Mesendoderm (in vitro differentiated cells): ENCODE data around the gene ZNF573.
"Not testable (repeated sequence)": the region's sequence is repeated elsewhere in the genome, so short reads cannot be mapped to it uniquely, and the experiment has no call there.

Experiments
- DNase-seq: peaks from one replicate; pipeline ENCODE4 v3.0.0; 2013
- H2AK5ac ChIP-seq: 2 replicates; pipeline ENCODE4 v1.6.1; 2013; ENCODE audit warnings: low read length, inconsistent platforms
- H2BK120ac ChIP-seq: 2 replicates; pipeline ENCODE4 v1.6.1; 2013; ENCODE audit warnings: low read depth, mild to moderate bottlenecking, low read length, moderate library complexity, mixed read lengths
- H2BK15ac ChIP-seq: replicated peaks from 2 replicates; pipeline ENCODE4 v1.6.1; 2013; ENCODE audit warnings: low read depth, mild to moderate bottlenecking, moderate library complexity
- H2BK5ac ChIP-seq: 2 replicates; pipeline ENCODE4 v1.6.1; 2013; ENCODE audit warnings: low read length, inconsistent platforms
- H3K18ac ChIP-seq: 2 replicates; pipeline ENCODE4 v1.6.1; 2013; ENCODE audit warnings: mild to moderate bottlenecking, low read length, mixed read lengths
- H3K23ac ChIP-seq: one replicate; pipeline ENCODE4 v1.6.1; 2013; ENCODE audit warnings: low read length
- H3K27ac ChIP-seq: 2 replicates; pipeline ENCODE4 v1.5.1; 2013; ENCODE audit warnings: low read depth, mild to moderate bottlenecking, inconsistent platforms, low read length, moderate library complexity
- H3K27me3 ChIP-seq: 2 replicates; pipeline ENCODE4 v1.6.1; 2013; ENCODE audit warnings: low read length, control low read depth, mild to moderate bottlenecking, inconsistent platforms; ENCODE audit not compliant: insufficient read depth, poor library complexity
- H3K36me3 ChIP-seq: 2 replicates; pipeline ENCODE4 v1.6.1; 2013; ENCODE audit warnings: low read length, inconsistent platforms; ENCODE audit not compliant: control insufficient read depth, insufficient read depth
- H3K4ac ChIP-seq: one replicate; pipeline ENCODE4 v1.6.1; 2013; ENCODE audit warnings: low read depth, mild to moderate bottlenecking, low read length, moderate library complexity
- H3K4me1 ChIP-seq: 2 replicates; pipeline ENCODE4 v1.6.1; 2013; ENCODE audit warnings: low read depth, low read length, inconsistent platforms; ENCODE audit not compliant: control insufficient read depth
- H3K4me2 ChIP-seq: 2 replicates; pipeline ENCODE4 v1.6.1; 2013; ENCODE audit warnings: low read length
- H3K4me3 ChIP-seq: 2 replicates; pipeline ENCODE4 v1.5.1; 2013; ENCODE audit warnings: mild to moderate bottlenecking, low read length
- H3K56ac ChIP-seq: one replicate; pipeline ENCODE4 v1.6.1; 2013; ENCODE audit warnings: low read length
- H3K79me1 ChIP-seq: 2 replicates; pipeline ENCODE4 v1.6.1; 2013; ENCODE audit warnings: low read length, inconsistent platforms
- H3K79me2 ChIP-seq: 2 replicates; pipeline ENCODE4 v1.6.1; 2013; ENCODE audit warnings: mild to moderate bottlenecking, low read length; ENCODE audit not compliant: control insufficient read depth, insufficient read depth
- H3K9ac ChIP-seq: 2 replicates; pipeline ENCODE4 v1.6.1; 2013; ENCODE audit warnings: low read length, inconsistent platforms
- H4K5ac ChIP-seq: one replicate; pipeline ENCODE4 v1.6.1; 2013; ENCODE audit warnings: low read length
- H4K8ac ChIP-seq: one replicate; pipeline ENCODE4 v1.6.1; 2013; ENCODE audit warnings: low read depth, mild to moderate bottlenecking, control low read depth, low read length, moderate library complexity
- WGBS: extraction: QIAGEN DNeasy Blood & Tissue Kit; methylation state at CpG from one replicate; pipeline ENCODE4 v1.1.7; 2013; ENCODE audit warnings: low lambda C conversion rate, missing lambda C conversion rate; ENCODE audit not compliant: insufficient coverage; ENCODE audit errors: extremely low coverage; 5-methylcytosine and 5-hydroxymethylcytosine counted together

Gene ZNF573

GRCh38 chr19:37757683-37758082 lies 21.7 kb downstream of the ZNF573 start:
- not testable (repeated sequence) for H3K79me1 ChIP-seq, H2BK5ac ChIP-seq, H3K56ac ChIP-seq, H3K27me3 ChIP-seq, H3K9ac ChIP-seq, H2AK5ac ChIP-seq, H3K4me3 ChIP-seq, H3K23ac ChIP-seq, H3K4ac ChIP-seq, H3K79me2 ChIP-seq, H4K8ac ChIP-seq, H2BK120ac ChIP-seq, H3K36me3 ChIP-seq, DNase-seq, H3K27ac ChIP-seq, H3K18ac ChIP-seq, H2BK15ac ChIP-seq, H3K4me2 ChIP-seq, H4K5ac ChIP-seq, H3K4me1 ChIP-seq
- no CpG with 5 or more reads among the region's 4 CpGs for WGBS

GRCh38 chr19:37738371-37738770 lies 41.0 kb downstream of the ZNF573 start:
- Histone ChIP-seq H2AK5ac (no peak overlapping the region), H3K4me3 (no peak overlapping the region), H3K4me1 (no peaks in the 10 kb centered on the region), H2BK120ac (no peak overlapping the region), H3K27me3 (no peaks in the 10 kb centered on the region), H3K4me2 (no peak overlapping the region), H3K56ac (no peak overlapping the region), H3K27ac (no peak overlapping the region), H3K4ac (no peak overlapping the region), H2BK15ac (no peak overlapping the region), H3K9ac (no peak overlapping the region), H3K79me2 (no peaks in the 10 kb centered on the region), H3K36me3 (peaks cover 4% of the 10 kb centered on the region), H3K79me1 (no peaks in the 10 kb centered on the region), H4K5ac (no peak overlapping the region), H4K8ac (no peak overlapping the region), H2BK5ac (no peak overlapping the region), H3K18ac (no peak overlapping the region), H3K23ac (no peak overlapping the region)
- peak; percentile 22 for DNase-seq
- no CpG with 5 or more reads among the region's 5 CpGs for WGBS

- no peaks in the 10 kb centered on the region for H3K79me2 ChIP-seq
- H3K79me1 ChIP-seq: no peaks in the 10 kb centered on the region
- H3K23ac ChIP-seq: no peak overlapping the region
- H3K4me2 ChIP-seq: no peak overlapping the region
- H3K56ac ChIP-seq: no peak overlapping the region
- H3K4ac ChIP-seq: no peak overlapping the region
- no peaks in the 10 kb centered on the region for H3K4me1 ChIP-seq
- H3K18ac ChIP-seq: no peak overlapping the region
- no peak overlapping the region for H3K4me3 ChIP-seq
- no peak overlapping the region for H2BK120ac ChIP-seq
- H3K27ac ChIP-seq: no peak overlapping the region
- no CpG with 5 or more reads among the region's 2 CpGs for WGBS
- no peak overlapping the region for H2BK5ac ChIP-seq
- no peak overlapping the region for H4K5ac ChIP-seq
- H3K9ac ChIP-seq: no peak overlapping the region
- no peak overlapping the region for H2BK15ac ChIP-seq
- no peak overlapping the region for H2AK5ac ChIP-seq
- no peak for DNase-seq
- no peaks in the 10 kb centered on the region for H3K27me3 ChIP-seq
- H4K8ac ChIP-seq: no peak overlapping the region
- no peaks in the 10 kb centered on the region for H3K36me3 ChIP-seq
Observed at GRCh38 chr19:37725181-37725580, 54.2 kb downstream of the ZNF573 start.

GRCh38 chr19:37719927-37720265 lies 59.5 kb downstream of the ZNF573 start:
- H2AK5ac ChIP-seq: no peak overlapping the region
- H2BK15ac ChIP-seq: no peak overlapping the region
- H3K23ac ChIP-seq: no peak overlapping the region
- H3K4me2 ChIP-seq: no peak overlapping the region
- no peak overlapping the region for H3K9ac ChIP-seq
- peaks cover 9% of the 10 kb centered on the region for H3K79me2 ChIP-seq
- peaks cover 7% of the 10 kb centered on the region for H3K79me1 ChIP-seq
- no peak overlapping the region for H3K4ac ChIP-seq
- H3K18ac ChIP-seq: no peak overlapping the region
- no peak overlapping the region for H4K8ac ChIP-seq
- DNase-seq: no peak
- no peak overlapping the region for H2BK120ac ChIP-seq
- H2BK5ac ChIP-seq: no peak overlapping the region
- no peak overlapping the region for H3K27ac ChIP-seq
- H3K36me3 ChIP-seq: no peaks in the 10 kb centered on the region
- H3K27me3 ChIP-seq: no peaks in the 10 kb centered on the region
- peaks cover 6% of the 10 kb centered on the region for H3K4me1 ChIP-seq
- H3K56ac ChIP-seq: no peak overlapping the region
- no peak overlapping the region for H3K4me3 ChIP-seq
- no CpG with 5 or more reads among the region's 8 CpGs for WGBS
- H4K5ac ChIP-seq: no peak overlapping the region

- peak; percentile 97 for DNase-seq
- peak within 1 kb of the TSS; percentile 87 for H3K56ac ChIP-seq
- no peak within 1 kb of the TSS for H3K27ac ChIP-seq
- no peak within 1 kb of the TSS for H2AK5ac ChIP-seq
- no peak within 1 kb of the TSS for H3K23ac ChIP-seq
- no CpG with 5 or more reads among the region's 54 CpGs for WGBS
- no peaks in the 10 kb centered on the region for H3K27me3 ChIP-seq
- H3K4ac ChIP-seq: peak within 1 kb of the TSS; percentile 40
- peaks cover 6% of the 10 kb centered on the region for H3K4me1 ChIP-seq
- H3K4me2 ChIP-seq: peak within 1 kb of the TSS; percentile 60
- H4K8ac ChIP-seq: no peak within 1 kb of the TSS
- H4K5ac ChIP-seq: no peak within 1 kb of the TSS
- no peak within 1 kb of the TSS for H3K18ac ChIP-seq
- peak within 1 kb of the TSS; percentile 77 for H3K4me3 ChIP-seq
- no peak within 1 kb of the TSS for H2BK15ac ChIP-seq
- peaks cover 7% of the 10 kb centered on the region for H3K79me1 ChIP-seq
- H2BK120ac ChIP-seq: no peak within 1 kb of the TSS
- H3K9ac ChIP-seq: peak within 1 kb of the TSS; percentile 79
- H3K79me2 ChIP-seq: peaks cover 9% of the 10 kb centered on the region
- no peak within 1 kb of the TSS for H2BK5ac ChIP-seq
- no peaks in the 10 kb centered on the region for H3K36me3 ChIP-seq
Observed at GRCh38 chr19:37719111-37719926, 60.1 kb downstream of the ZNF573 start, which contains the start of gene ZNF607. ZNF607 (minus strand) TSS chr19:37719761; CDS start chr19:37711618, 8,143 bp downstream.

- no peak overlapping the region for H2BK15ac ChIP-seq
- no peak overlapping the region for H3K27ac ChIP-seq
- no peak overlapping the region for H4K5ac ChIP-seq
Observed at GRCh38 chr19:37718304-37718703, 61.1 kb downstream of the ZNF573 start.

More at GRCh38 chr19:37718304-37718703, 61.1 kb downstream of the ZNF573 start:
- peaks cover 7% of the 10 kb centered on the region for H3K79me1 ChIP-seq
- no peaks in the 10 kb centered on the region for H3K27me3 ChIP-seq
- no peak overlapping the region for H3K18ac ChIP-seq
- peaks cover 9% of the 10 kb centered on the region for H3K79me2 ChIP-seq
- WGBS: no CpG with 5 or more reads among the region's 10 CpGs
- H2BK120ac ChIP-seq: no peak overlapping the region
- peak overlapping the region; percentile 79 for H3K9ac ChIP-seq
- DNase-seq: peak; percentile 18
- no peaks in the 10 kb centered on the region for H3K36me3 ChIP-seq
- no peak overlapping the region for H3K23ac ChIP-seq
- no peak overlapping the region for H4K8ac ChIP-seq
- no peak overlapping the region for H2AK5ac ChIP-seq
- peak overlapping the region; percentile 30 for H3K56ac ChIP-seq
- H3K4ac ChIP-seq: no peak overlapping the region
- H3K4me1 ChIP-seq: peaks cover 6% of the 10 kb centered on the region
- no peak overlapping the region for H2BK5ac ChIP-seq
- peak overlapping the region; percentile 60 for H3K4me2 ChIP-seq
- peak overlapping the region; percentile 38 for H3K4me3 ChIP-seq
